H1 (cell line): ENCODE measurements around the gene MRPS14.

ENCODE experiments used
- BRCA1 ChIP-seq: IDR thresholded peaks from 2 replicates; pipeline ENCODE4 v1.6.1; 2012; ENCODE audit warnings: low read depth, low read length, improper control_type of control experiment
- CBX8 ChIP-seq: fragments of 300-800, 300-1000 bp; sonication (generic); IDR thresholded peaks from 2 replicates; pipeline ENCODE4 v1.7.1; 2016; ENCODE audit warnings: low read depth, low read length, borderline replicate concordance
- EP300 ChIP-seq, 2 experiments: IDR thresholded peaks; 1 replicate in 1 of 2; 2 replicates in 1 of 2; pipeline ENCODE4 v1.6.1; 2011 to 2012; ENCODE audit warnings: low read depth in 2 of 2, low read length in 2 of 2, mild to moderate bottlenecking in 2 of 2, borderline replicate concordance in 1 of 2, inconsistent platforms in 1 of 2, moderate library complexity in 1 of 2
- GABPA ChIP-seq: IDR thresholded peaks from 2 replicates; pipeline ENCODE4 v1.6.1; 2011; ENCODE audit warnings: mild to moderate bottlenecking, low read length, moderate library complexity, borderline replicate concordance; ENCODE audit not compliant: insufficient read depth
- JUN ChIP-seq: IDR thresholded peaks from 2 replicates; pipeline ENCODE4 v1.6.1; 2011; ENCODE audit warnings: low read depth, mild to moderate bottlenecking, improper control_type of control experiment, low read length
- MAFK ChIP-seq: IDR thresholded peaks from 2 replicates; pipeline ENCODE4 v1.6.1; 2012; ENCODE audit warnings: low read depth, mild to moderate bottlenecking, improper control_type of control experiment, low read length
- POLR2A ChIP-seq, 2 experiments: IDR thresholded peaks; 1 replicate in 1 of 2; 2 replicates in 1 of 2; pipeline ENCODE4 v1.6.1; 2011; ENCODE audit warnings: low read depth in 2 of 2, low read length in 2 of 2, mild to moderate bottlenecking in 2 of 2; ENCODE audit errors: control extremely low read depth in 1 of 2
- POLR2AphosphoS5 ChIP-seq: IDR thresholded peaks from 2 replicates; pipeline ENCODE4 v1.6.1; 2011; ENCODE audit warnings: low read depth, low read length
- RNF2 ChIP-seq: fragments of 200-900, 300-1000 bp; sonication (generic); IDR thresholded peaks from 2 replicates; pipeline ENCODE4 v1.7.1; 2016; ENCODE audit warnings: borderline replicate concordance, low read depth, mild to moderate bottlenecking, antibody characterized with exemption, low read length; ENCODE audit not compliant: poor library complexity, severe bottlenecking; ENCODE audit errors: missing control alignments
- SIRT6 ChIP-seq: IDR thresholded peaks from one replicate; pipeline ENCODE4 v1.7.1; 2012; ENCODE audit warnings: low read length, inconsistent platforms
- TAF1 ChIP-seq: IDR thresholded peaks from 2 replicates; pipeline ENCODE4 v1.6.1; 2011; ENCODE audit warnings: mild to moderate bottlenecking, low read depth, low read length
- TF ChIP-seq, protein P1 (sequence below): IDR thresholded peaks from 2 replicates; pipeline ENCODE4 v1.6.1; 2012; ENCODE audit warnings: low read length, inconsistent platforms
- TF ChIP-seq, protein P2 (sequence below), 3 experiments: IDR thresholded peaks; 1 replicate in 2 of 3; 2 replicates in 1 of 3; pipeline versions ENCODE4 v1.5.1 to v1.6.1; 2011; ENCODE audit warnings: low read length in 3 of 3, mild to moderate bottlenecking in 3 of 3, inconsistent platforms in 2 of 3, low read depth in 1 of 3, moderate library complexity in 1 of 3; ENCODE audit not compliant: insufficient read depth in 1 of 3; ENCODE audit errors: control extremely low read depth in 1 of 3
- TF ChIP-seq, protein P3 (sequence below): IDR thresholded peaks from 2 replicates; pipeline ENCODE4 v1.6.1; 2011; ENCODE audit warnings: low read depth, mild to moderate bottlenecking, low read length; ENCODE audit not compliant: insufficient read depth

DNA sequence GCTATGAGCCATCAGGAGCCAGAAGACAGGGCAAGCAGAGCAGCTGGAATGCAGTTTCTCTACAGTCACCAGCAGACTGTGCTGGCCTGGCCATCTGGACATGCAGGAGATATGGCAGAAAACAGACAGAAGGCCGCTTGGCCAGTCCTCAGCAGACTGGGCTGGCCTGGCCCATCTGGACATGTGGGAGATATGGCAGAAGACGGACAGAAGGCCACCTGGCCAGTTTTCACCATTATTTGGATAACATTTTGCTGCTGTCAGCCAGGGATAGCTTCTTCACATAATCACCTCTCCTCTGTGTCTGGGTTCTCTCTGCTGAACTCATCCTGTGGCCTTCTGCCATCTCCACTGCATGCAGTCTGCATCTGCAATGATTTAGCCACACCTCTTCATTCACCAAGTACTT is 48.5 kb downstream of the MRPS14 start:
- no peak for TF ChIP-seq RNF2
- no peak for TF ChIP-seq GABPA
- TF ChIP-seq, protein P1, sequence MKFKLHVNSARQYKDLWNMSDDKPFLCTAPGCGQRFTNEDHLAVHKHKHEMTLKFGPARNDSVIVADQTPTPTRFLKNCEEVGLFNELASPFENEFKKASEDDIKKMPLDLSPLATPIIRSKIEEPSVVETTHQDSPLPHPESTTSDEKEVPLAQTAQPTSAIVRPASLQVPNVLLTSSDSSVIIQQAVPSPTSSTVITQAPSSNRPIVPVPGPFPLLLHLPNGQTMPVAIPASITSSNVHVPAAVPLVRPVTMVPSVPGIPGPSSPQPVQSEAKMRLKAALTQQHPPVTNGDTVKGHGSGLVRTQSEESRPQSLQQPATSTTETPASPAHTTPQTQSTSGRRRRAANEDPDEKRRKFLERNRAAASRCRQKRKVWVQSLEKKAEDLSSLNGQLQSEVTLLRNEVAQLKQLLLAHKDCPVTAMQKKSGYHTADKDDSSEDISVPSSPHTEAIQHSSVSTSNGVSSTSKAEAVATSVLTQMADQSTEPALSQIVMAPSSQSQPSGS, result no peak
- TF ChIP-seq, protein P2, sequence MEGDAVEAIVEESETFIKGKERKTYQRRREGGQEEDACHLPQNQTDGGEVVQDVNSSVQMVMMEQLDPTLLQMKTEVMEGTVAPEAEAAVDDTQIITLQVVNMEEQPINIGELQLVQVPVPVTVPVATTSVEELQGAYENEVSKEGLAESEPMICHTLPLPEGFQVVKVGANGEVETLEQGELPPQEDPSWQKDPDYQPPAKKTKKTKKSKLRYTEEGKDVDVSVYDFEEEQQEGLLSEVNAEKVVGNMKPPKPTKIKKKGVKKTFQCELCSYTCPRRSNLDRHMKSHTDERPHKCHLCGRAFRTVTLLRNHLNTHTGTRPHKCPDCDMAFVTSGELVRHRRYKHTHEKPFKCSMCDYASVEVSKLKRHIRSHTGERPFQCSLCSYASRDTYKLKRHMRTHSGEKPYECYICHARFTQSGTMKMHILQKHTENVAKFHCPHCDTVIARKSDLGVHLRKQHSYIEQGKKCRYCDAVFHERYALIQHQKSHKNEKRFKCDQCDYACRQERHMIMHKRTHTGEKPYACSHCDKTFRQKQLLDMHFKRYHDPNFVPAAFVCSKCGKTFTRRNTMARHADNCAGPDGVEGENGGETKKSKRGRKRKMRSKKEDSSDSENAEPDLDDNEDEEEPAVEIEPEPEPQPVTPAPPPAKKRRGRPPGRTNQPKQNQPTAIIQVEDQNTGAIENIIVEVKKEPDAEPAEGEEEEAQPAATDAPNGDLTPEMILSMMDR (IDR thresholded peaks at IDR 0.05; ENCODE audit: control extremely low read depth in 1 of 3, insufficient read depth in 1 of 3, low read depth in 1 of 3, low read length in 3 of 3), result no peak
- no peak for TF ChIP-seq EP300 (IDR thresholded peaks at IDR 0.05; ENCODE audit: borderline replicate concordance in 1 of 2, low read depth in 2 of 2, low read length in 2 of 2)
- TF ChIP-seq BRCA1, result no peak
- no peak for TF ChIP-seq POLR2A (IDR thresholded peaks at IDR 0.05; ENCODE audit: control extremely low read depth in 1 of 2, low read depth in 2 of 2, low read length in 2 of 2)
- no peak for TF ChIP-seq CBX8
- TF ChIP-seq JUN, result no peak
- no peak for TF ChIP-seq POLR2AphosphoS5
- TF ChIP-seq, protein P3, sequence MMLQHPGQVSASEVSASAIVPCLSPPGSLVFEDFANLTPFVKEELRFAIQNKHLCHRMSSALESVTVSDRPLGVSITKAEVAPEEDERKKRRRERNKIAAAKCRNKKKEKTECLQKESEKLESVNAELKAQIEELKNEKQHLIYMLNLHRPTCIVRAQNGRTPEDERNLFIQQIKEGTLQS, result no peak
- no peak for TF ChIP-seq SIRT6
- TF ChIP-seq TAF1, result no peak
- TF ChIP-seq MAFK, result no peak
